ENCODE measurements around the gene FEM1B.

- TF ChIP-seq CTCF (conservative IDR thresholded peaks at IDR 0.05; ENCODE audit: low read depth, low read length): no peak
- TF ChIP-seq EZH2 (IDR thresholded peaks at IDR 0.05; ENCODE audit: low read length, unreplicated experiment): no peak
- no peak for TF ChIP-seq EZH2phosphoT487 (IDR thresholded peaks at IDR 0.05; ENCODE audit: borderline replicate concordance, low read length)
Observed at GRCh38 chr15:68258692-68259091, 18.9 kb upstream of the FEM1B start.

Measured in PC-3 (cell line).